T-helper 9 cell (primary cell): ENCODE results near the gene C9orf85.

Experiments
- DNase-seq: peaks from one replicate; pipeline ENCODE4 v3.0.0-alpha.2; 2020

C9orf85 gene

DNA sequence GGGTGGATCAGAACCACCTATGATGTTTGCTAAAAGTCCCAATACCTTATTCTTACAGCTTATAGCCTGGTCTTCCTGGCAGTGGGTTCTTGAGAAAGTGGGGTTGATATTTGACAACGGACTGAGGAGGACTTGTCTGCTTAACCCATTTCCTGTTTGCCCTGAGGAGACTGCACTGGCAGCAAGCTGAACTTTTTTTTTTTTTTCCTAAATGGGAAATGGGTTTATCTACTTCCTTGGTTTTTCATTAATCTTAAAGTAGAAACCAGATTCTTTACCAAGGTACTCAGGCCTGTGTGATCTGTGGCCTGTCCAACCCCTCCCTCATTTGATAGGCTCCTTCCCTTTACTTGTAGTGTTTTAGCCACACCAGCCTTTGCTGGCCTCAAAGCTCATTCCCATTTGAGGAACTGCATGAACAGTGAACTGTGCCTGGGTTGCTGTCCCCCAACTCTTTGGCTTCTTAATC, 101.9 kb downstream of the C9orf85 start:
- no peak for DNase-seq

DNA sequence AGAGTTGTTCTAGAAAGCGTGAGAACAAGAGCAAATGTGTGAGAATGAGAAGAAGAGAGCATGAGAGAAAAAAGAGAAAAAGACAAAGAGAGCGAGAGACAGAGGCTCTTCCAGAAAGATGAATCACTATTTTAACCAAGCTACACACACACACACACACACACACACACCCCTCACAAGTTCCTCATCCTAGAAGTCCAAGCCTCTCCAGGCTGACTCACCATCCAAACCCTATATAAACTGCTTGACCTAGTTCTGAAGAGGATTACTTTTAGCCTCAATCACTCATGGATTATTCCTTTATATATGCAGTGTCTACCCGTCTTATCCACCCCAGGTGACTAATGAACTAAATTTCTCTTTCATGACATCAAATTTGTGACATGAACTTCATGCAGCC, 111.4 kb downstream of the C9orf85 start:
- DNase-seq = no peak
